Subcutaneous adipose tissue (tissue), 4 donors: ENCODE measurements around the gene NANOGP8. TPM values are rescaled to one million over a fixed set of nuclear protein-coding genes. Genes with fewer than 3 reads are reported as not detected.

Source experiments
- CTCF ChIP-seq: fragments of 450-650 bp; IDR thresholded peaks from one replicate; pipeline ENCODE4 v1.5.1; 2016; ENCODE audit warnings: low read depth, mild to moderate bottlenecking, control low read depth, antibody characterized with exemption, moderate library complexity
- total RNA-seq, 4 donors: library from RNA; depleted of rRNA; stranded (reverse); fragments of >200 nt; gene quantifications; one replicate each; pipeline ENCODE4 v1.1.0, GENCODE V29; 2016

The NANOGP8 gene
- total RNA-seq, 4 donors from 2014 or later = 0.66 to 2.3 TPM; not detected in 2

GRCh38 chr15:35080226-35080625, 4.9 kb downstream of the NANOGP8 start:
- no peak for TF ChIP-seq CTCF

GRCh38 chr15:35078221-35078915, 6.7 kb downstream of the NANOGP8 start:
- no peak for TF ChIP-seq CTCF

- TF ChIP-seq CTCF = no peak
Observed at GRCh38 chr15:35071106-35071505, 14.0 kb downstream of the NANOGP8 start.

- no peak for TF ChIP-seq CTCF
Observed at GRCh38 chr15:35068846-35069475, 16.1 kb downstream of the NANOGP8 start.

- TF ChIP-seq CTCF = no peak
Observed at GRCh38 chr15:35067496-35068347, 17.4 kb downstream of the NANOGP8 start.

- no peak for TF ChIP-seq CTCF
Observed at GRCh38 chr15:35066094-35066493, 19.0 kb downstream of the NANOGP8 start.
